Stomach (tissue), 9 donors: ENCODE results near the gene TBX10. TPM values are rescaled to one million over a fixed set of nuclear protein-coding genes. Genes with fewer than 3 reads are reported as not detected.

ENCODE experiments used
- DNase-seq, 2 donors: peaks; one replicate each; pipeline versions ENCODE4 v3.0.0 to v3.0.0-alpha.2; 2013 to 2019
- H3K27ac ChIP-seq, 5 donors: fragments of 200-600 bp in 4 of 5; sonication (generic) in 4 of 5; one replicate each; pipeline ENCODE4 v1.5.1; 2013 to 2019; ENCODE audit warnings: mild to moderate bottlenecking in 1 of 5, moderate library complexity in 1 of 5
- H3K27me3 ChIP-seq, 3 donors: fragments of 200-600 bp; sonication (generic); one replicate each; pipeline ENCODE4 v1.5.1; 2017 to 2019; ENCODE audit warnings: mixed run types in 1 of 3
- H3K36me3 ChIP-seq, 4 donors: fragments of 200-600 bp; sonication (generic); 1 replicate in 3 of 4; 2 replicates in 1 of 4; pipeline ENCODE4 v1.5.1; 2016 to 2019
- H3K4me1 ChIP-seq, 4 donors: fragments of 200-600 bp; sonication (generic); one replicate each; pipeline ENCODE4 v1.5.1; 2016 to 2019
- H3K4me3 ChIP-seq, 4 donors: fragments of 200-600 bp; sonication (generic) in 3 of 4; one replicate each; pipeline ENCODE4 v1.5.1; 2016 to 2019; ENCODE audit warnings: mild to moderate bottlenecking in 1 of 4
- H3K9me3 ChIP-seq, 4 donors: fragments of 200-600 bp; sonication (generic); one replicate each; pipeline ENCODE4 v1.5.1; 2016 to 2019
- EP300 ChIP-seq: sonication (generic); formaldehyde crosslinking; IDR thresholded peaks from one replicate; pipeline ENCODE4 v1.6.1; 2017; ENCODE audit warnings: antibody characterized with exemption
- POLR2A ChIP-seq, 4 donors: fragments of 450-650 bp; IDR thresholded peaks; one replicate each; pipeline ENCODE4 v1.6.1; 2016; ENCODE audit warnings: antibody characterized with exemption in 4 of 4, control low read depth in 2 of 4, mild to moderate bottlenecking in 1 of 4, moderate library complexity in 1 of 4
- POLR2AphosphoS5 ChIP-seq, 3 donors: sonication (generic); formaldehyde crosslinking; IDR thresholded peaks; one replicate each; pipeline ENCODE4 v1.6.1; 2016; ENCODE audit warnings: antibody characterized with exemption in 3 of 3
- WGBS, 5 donors: extraction: QIAGEN DNeasy Blood & Tissue Kit in 3 of 5; methylation state at CpG; one replicate each; pipeline versions ENCODE4 v1.1.5 to v1.1.7; 2013 to 2018; 5-methylcytosine and 5-hydroxymethylcytosine counted together
- intact Hi-C: fragments of 100-400 bp; cut with DNase I; formaldehyde crosslinking; loops from one replicate; pipeline ENCODE4 v1.15.1; 2023; ENCODE audit warnings: low total_unique reads
- polyA plus RNA-seq, 3 donors: library from polyadenylated mRNA; stranded (reverse); fragments of 200-250 nt; gene quantifications; one replicate each; pipeline ENCODE4 v1.2.3, GENCODE V29; 2013
- total RNA-seq, 5 donors: library from RNA; depleted of rRNA; stranded (reverse); fragments of >200 nt; gene quantifications; one replicate each; pipeline versions ENCODE4 v1.1.0 to v1.2.3, GENCODE V29; 2014 to 2016
- TF ChIP-seq, protein P1 (sequence below), 7 experiments: fragments of 450-650 bp in 4 of 7; fragments of 200-600 bp in 3 of 7; sonication (generic) in 3 of 7; IDR thresholded peaks; one replicate each; pipeline ENCODE4 v1.5.1; 2016 to 2019; ENCODE audit warnings: antibody characterized with exemption in 7 of 7, control low read depth in 2 of 7, mild to moderate bottlenecking in 1 of 7
- donor health status: healthy with polysubstance abuse.
- donor health status: Bipolar disorder and iron deficiency.
- donor health status: healthy.

The TBX10 gene
- total and polyA plus RNA-seq, 8 donors, result not detected

DNA sequence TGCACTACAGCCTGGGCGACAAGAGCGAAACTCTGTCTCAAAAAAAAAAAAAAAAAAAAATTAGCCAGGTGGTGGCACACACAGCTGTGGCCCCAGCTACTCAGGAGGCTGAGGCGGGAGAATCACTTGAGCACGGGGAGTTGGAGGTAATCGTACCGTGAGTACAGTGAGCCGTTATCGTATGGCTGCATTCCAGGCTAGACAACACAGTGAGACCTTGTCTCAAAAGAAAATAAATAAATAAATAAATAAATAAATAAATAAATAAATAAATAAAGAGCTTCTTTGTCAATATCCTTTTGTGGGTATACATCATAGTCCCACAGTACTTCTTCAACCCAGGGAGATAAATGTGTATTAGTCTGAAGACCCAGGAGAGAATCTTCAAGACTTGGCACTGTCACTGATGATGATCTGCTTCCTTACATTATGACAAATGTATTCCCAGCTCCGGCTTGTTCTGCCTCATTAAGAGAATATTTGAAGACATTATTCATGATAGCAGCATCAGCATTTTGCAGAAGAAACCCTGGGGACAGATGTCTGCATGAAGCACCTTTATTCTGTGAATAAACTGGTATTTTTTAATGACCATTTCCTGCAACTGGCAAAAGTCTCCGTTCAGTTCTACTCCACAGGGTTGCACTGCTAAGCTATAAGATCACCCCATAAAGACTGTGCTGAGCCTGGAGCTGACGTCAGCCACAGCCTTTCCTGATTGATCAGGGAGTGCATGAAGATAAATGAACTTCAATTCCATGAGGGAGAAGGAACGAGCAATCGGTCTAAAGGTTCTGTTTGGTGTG lies 12.6 kb upstream of the TBX10 start:
- Histone ChIP-seq H3K4me3 (no peak overlapping the region), H3K4me1 (peaks cover 4 to 48% (median 17%) of the 10 kb centered on the region in 4 donors), H3K27ac (peak overlapping the region in 1 of 5 donors; percentile 25), H3K27me3 (peaks cover 0 to 41% (median 0%) of the 10 kb centered on the region in 3 donors), H3K36me3 (no peaks in the 10 kb centered on the region), H3K9me3 (peaks cover 0 to 3% (median 0%) of the 10 kb centered on the region in 4 donors)
- 44 to 50% (median 48%) methylated on average over 13 of the region's 13 CpGs for WGBS, 5 donors
- DNase-seq, result peak in 1 of 2 donors; percentile 59
- TF ChIP-seq POLR2A (IDR thresholded peaks at IDR 0.05) (no peak), POLR2AphosphoS5 (IDR thresholded peaks at IDR 0.05) (no peak), EP300 (no peak)
- TF ChIP-seq, protein P1, sequence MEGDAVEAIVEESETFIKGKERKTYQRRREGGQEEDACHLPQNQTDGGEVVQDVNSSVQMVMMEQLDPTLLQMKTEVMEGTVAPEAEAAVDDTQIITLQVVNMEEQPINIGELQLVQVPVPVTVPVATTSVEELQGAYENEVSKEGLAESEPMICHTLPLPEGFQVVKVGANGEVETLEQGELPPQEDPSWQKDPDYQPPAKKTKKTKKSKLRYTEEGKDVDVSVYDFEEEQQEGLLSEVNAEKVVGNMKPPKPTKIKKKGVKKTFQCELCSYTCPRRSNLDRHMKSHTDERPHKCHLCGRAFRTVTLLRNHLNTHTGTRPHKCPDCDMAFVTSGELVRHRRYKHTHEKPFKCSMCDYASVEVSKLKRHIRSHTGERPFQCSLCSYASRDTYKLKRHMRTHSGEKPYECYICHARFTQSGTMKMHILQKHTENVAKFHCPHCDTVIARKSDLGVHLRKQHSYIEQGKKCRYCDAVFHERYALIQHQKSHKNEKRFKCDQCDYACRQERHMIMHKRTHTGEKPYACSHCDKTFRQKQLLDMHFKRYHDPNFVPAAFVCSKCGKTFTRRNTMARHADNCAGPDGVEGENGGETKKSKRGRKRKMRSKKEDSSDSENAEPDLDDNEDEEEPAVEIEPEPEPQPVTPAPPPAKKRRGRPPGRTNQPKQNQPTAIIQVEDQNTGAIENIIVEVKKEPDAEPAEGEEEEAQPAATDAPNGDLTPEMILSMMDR (IDR thresholded peaks at IDR 0.05), result no peak
- intact Hi-C loops, result no loop called here

DNA sequence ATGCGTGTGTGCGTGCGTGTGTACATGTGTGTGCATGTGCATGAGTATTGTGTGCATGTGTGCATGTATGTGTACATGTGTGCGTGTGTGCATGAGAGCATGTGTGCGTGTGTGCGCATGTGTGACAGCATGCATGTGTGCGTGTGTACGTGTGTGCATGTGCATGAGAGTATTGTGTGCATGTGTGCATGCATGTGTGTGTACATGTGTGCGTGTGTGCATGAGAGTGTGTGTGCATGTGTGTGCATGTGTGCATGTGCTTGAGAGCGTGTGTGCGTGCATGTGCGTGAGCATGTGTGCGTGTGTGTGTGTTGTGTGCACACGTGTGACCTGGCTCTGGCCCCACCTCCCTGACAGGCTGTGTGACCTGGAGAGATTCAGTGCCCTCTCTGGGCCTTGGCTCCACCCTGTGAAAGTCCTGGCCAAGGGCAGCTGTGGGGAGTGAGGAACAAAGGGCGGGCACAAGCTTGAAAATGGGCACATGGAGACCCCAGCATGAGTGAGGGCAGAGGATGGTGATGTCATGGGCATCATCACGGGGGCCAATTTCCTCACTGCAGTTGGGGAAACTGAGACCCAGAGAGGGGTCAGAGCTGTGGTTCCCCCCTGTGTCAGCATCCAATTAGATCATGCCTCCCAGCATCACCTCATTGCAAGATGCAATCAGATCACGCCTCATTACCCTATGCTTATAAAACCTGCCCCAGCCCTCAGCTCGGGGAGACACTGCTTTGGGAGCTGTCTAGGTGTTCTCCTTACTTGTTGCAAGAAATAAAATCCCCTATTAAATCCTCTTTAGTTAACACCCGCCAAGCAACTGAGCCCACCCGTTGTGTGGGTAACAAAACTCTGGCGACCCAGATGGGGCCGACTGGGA lies 10.3 kb upstream of the TBX10 start:
- Histone ChIP-seq H3K36me3 (no peaks in the 10 kb centered on the region), H3K4me3 (peak overlapping the region; percentile 29 to 45 (median 40)), H3K9me3 (no peaks in the 10 kb centered on the region), H3K27me3 (peaks cover 0 to 59% (median 0%) of the 10 kb centered on the region in 3 donors), H3K4me1 (peaks cover 4 to 41% (median 14%) of the 10 kb centered on the region in 4 donors), H3K27ac (peak overlapping the region; percentile 71 to 84 (median 75))
- intact Hi-C loops, result no loop called here
- no peak for DNase-seq
- WGBS, 5 donors, result 70 to 78% (median 74%) methylated on average over 22 of the region's 22 CpGs
- no peak for TF ChIP-seq EP300

DNA sequence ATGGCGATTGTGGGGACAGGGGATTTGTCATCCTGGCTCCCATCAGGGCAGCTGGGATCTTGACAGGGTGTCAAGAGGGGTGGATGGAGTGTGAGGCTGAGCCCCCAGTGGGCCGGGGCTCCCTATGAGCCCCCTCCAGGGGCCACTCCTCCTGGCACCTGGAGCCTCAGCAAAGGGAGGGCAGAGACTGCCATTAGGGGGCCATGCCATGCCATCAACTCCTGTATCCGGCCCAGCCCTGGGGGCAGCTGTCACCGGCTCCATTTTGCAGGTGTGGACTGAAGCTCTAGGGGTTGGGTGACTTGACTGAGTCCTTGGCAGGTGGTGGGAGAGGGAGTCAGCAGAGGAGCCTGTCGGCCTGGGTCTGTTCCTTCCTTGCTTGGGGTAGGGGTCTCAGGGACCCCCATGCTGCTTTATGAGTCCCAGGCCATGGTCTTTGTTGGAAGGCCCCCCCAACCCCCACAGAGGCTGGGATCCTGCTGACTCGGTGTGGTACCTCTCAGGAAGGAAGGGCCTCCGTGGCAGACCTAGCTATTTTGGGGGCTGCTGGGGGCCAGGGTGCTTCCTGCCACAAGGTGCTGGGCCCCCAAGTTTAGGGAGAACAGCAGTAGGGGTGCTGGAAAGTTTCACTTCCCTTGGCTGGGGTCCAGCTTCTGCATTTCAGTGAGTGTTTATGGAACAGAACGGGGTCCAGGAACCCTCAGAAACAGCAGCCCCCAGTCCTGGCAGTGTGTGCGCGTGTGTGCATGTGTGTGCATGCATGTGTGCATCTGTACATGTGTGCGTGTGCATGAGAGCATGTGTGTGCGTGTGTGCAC lies 9.4 kb upstream of the TBX10 start:
- H3K27ac ChIP-seq, result no peak overlapping the region
- 59 to 82% (median 76%) methylated on average over 7 to 12 of the region's 12 CpGs for WGBS, 5 donors
- H3K4me3 ChIP-seq, result no peak overlapping the region

DNA sequence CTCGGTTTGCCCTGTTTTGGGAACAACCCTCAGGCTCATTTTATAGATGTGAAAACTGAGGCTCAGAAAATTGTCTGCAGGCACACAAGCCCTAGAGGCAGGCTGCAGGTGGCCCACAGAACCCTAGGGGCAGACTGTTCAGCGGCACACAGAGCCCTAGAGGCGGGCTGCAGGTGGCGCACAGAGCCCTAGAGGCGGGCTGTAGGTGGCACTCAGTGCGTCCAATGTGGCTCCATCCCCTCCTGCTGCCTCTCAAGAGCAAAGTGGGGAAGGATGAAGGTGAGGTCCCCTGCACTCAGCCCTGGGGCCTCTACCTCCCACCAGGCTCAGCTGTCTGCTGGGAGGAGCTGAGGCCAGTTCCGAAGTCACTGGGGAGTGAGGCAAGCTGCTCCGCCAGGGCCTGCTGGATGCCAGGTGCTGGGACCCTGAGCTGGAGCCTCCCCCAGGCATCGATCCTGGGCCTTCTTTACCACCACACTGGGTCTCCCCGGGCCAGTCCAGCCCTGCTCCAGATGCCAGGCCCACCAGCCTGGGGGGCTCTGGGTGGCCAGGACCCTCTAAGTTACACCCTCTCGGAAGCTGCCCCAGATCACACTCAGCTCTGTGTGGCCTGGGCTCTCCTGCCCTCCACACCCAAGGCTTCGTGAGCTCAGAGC lies 8.7 kb upstream of the TBX10 start:
- peaks cover 0 to 59% (median 0%) of the 10 kb centered on the region in 3 donors for H3K27me3 ChIP-seq
- no peaks in the 10 kb centered on the region for H3K36me3 ChIP-seq
- TF ChIP-seq EP300, result no peak
- TF ChIP-seq, protein P1 (IDR thresholded peaks at IDR 0.05), result peak in 4 of 7 experiments; percentile 17 to 42 (median 39)
- TF ChIP-seq POLR2AphosphoS5 (IDR thresholded peaks at IDR 0.05), result no peak
- no peak for TF ChIP-seq POLR2A (IDR thresholded peaks at IDR 0.05)
- intact Hi-C loops, result no loop called here
- no peak overlapping the region for H3K4me3 ChIP-seq
- no peaks in the 10 kb centered on the region for H3K9me3 ChIP-seq
- peaks cover 4 to 39% (median 14%) of the 10 kb centered on the region in 4 donors for H3K4me1 ChIP-seq
- 45 to 60% (median 57%) methylated on average over 5 to 12 of the region's 12 CpGs for WGBS, 5 donors
- no peak overlapping the region for H3K27ac ChIP-seq
- DNase-seq, result peak; percentile 63 to 75

More for the DNA sequence above, 9.4 kb upstream of the TBX10 start:
- peaks cover 0 to 59% (median 0%) of the 10 kb centered on the region in 3 donors for H3K27me3 ChIP-seq
- H3K36me3 ChIP-seq, result no peaks in the 10 kb centered on the region
- TF ChIP-seq, protein P1 (IDR thresholded peaks at IDR 0.05), result no peak
- TF ChIP-seq POLR2AphosphoS5 (IDR thresholded peaks at IDR 0.05), result no peak
- TF ChIP-seq EP300, result no peak
- TF ChIP-seq POLR2A (IDR thresholded peaks at IDR 0.05), result no peak
- intact Hi-C loops, result no loop called here
- DNase-seq, result peak in 1 of 2 donors; percentile 12
- H3K9me3 ChIP-seq, result no peaks in the 10 kb centered on the region
- peaks cover 4 to 41% (median 14%) of the 10 kb centered on the region in 4 donors for H3K4me1 ChIP-seq
